NCI-H524 (cell line): ENCODE measurements around the gene C19orf44.
"Not testable (repeated sequence)": the region's sequence is repeated elsewhere in the genome, so short reads cannot be mapped to it uniquely, and the experiment has no call there.

Experiments
- DNase-seq, 2 experiments: peaks; one replicate each; lab custom pipeline; 2025; lab: John Stamatoyannopoulos, UW

The C19orf44 gene

DNA sequence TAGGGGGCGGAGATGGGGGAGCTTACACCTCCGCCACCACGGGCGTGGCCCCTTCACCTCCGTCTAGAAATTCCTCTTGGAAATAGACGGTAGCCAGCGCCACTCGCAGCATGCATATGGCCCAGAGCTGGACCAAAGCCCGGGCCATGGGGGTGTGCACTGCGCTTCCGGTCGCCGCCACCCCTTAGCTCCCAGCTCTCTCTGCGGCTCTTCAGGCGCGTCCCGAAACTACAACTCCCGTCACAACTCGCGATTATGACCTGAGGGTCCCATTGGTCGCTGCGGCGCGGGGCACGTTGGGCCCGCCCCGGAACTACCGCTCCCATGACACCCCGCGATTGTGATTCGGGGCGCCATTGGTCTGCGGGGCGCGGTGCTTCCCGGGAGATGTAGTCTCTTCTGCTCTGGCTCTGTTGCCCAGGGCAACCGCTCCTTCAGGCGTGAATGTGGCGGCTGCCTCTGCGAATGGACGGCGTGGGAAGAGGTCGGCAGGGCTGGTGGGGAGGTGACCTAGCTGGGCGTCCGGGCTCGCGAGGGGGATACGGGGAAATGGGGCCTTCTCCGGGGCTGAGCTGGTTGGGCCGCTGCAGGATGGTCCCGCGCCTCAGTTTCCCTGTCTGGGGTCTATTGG lies at the start of gene C19orf44, which contains the start of gene CALR3:
Gene C19orf44, plus strand, starts transcription at position 413 of the 631 bp plus-strand sequence. CDS start 4,399 bp downstream, outside the sequence.
Gene CALR3, minus strand, starts transcription at position 186 of the 631 bp plus-strand sequence. Its CDS starts 38 bp downstream, at position 148.
- DNase-seq: peak; percentile 99

DNA sequence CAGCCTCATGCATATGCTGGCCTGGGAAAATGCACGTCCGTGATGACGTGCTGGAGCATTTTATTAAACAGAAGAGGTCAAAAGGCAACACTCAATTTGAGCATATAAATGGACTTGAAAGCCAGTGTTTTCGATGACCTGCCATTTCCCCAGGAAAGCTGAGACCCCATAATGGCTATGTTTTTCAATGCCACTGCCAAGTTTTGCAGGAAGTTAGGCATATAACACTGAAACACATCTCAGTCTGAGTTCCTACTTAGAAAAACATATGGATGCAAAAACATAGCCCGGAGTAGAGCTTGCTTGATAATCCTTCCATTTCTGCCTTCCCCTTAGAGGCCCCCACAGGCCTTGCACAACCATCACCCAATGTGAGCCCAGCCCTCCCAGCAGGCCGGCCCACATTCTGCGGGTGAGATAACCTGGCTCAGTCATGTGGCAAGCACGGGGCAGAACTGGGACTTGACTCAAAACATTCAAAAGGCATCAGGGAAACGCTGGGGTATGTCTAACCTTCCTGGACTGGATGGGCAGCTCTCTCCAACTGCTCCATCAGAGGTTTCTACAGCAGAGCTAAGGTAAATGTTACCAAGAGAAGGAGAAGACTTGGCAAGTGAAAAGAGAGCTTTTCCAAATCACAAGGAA lies 49.3 kb upstream of the C19orf44 start:
- DNase-seq: no peak

DNA sequence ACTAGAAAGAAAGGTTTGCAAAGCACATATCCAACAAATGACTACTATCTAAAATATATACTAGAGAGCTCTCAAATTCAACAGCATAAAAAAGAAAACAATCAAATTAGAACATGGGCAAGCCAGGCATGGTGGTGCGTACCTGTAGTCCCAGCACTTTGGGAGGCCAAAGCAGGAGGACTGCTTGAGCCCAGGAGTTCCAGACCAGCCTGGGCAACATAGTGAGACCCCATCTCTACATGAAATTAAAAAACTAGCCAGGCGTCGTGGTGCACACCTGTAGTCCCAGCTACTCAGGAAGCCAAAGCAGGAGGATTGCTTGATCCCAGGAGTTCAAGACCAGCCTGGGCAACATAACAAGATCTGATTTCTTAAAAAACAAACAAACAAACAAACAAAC lies 47.3 kb upstream of the C19orf44 start:
- not testable (repeated sequence) for DNase-seq

DNA sequence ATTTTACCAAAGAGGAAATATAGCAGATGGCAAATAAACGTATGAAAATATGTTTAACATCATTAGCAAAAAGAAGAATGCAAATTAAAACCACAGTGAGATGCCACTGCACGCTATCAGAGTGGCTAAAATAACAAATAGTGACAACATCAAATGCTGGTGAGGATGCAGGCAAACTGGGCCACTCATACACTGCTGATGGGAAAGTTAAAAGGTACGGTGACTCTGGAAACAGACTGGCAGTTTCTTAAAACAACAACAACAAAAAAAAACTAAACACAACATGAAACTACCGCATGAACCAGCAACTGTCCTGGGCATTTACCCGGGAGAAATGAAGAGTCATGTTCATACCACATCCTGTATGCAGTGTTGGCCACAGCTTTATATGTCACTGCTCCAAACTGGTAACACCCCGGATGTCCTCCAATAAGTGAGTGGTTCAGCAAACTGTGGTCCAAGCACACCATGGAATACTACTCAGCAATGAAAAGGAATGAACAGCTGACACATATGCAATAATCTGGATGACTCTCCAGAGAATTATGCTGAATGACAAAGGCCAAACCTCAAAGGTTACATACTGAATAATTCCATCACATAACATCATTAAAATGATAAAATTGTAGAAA lies 46.7 kb upstream of the C19orf44 start:
- DNase-seq: no peak

DNA sequence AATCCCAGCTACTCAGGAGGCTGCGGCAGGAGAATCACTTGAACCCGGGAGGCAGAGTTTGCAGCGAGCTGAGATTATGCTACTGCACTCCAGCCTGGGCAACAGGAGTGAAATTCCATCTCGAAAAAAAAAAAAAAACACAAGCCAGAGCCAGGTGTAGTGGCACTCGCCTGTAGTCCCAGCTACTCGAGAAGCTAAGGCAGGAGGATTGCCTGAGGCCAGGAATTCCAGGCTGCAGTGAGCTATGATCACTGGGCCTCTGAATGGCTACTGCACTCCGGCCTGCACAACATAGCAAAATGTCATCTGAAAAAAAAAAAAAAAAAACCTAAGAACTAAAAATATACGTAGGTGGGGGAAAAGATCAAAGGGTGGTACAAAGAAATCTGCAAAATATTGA lies 43.9 kb upstream of the C19orf44 start:
- no peak for DNase-seq

DNA sequence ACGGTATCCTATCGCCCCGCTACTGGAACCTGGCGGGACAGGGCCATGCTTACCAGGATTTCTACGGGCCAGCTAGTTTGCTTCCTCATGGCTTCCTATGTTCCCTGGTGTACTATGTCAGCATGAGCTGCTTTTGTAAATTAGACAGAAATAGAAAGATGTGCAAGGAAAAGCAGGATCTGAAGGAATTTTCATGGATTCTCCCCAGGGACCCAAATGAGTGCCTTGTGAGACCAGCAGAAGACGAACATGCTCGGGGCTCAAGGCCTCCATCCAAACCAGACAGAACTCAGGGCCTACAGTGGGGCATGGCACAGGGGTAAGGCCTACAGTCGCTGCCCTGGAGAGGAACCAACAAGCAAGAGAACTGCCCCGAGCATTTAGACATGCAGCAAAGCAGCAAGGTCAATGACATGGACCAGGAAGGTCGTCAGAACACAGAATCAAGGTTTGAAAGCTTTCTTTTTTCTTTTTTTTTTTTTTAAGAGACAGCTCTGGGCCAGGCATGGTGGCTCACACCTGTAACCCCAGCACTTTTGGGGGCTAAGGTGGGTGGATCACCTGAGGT lies 41.8 kb upstream of the C19orf44 start:
- no peak for DNase-seq

DNA sequence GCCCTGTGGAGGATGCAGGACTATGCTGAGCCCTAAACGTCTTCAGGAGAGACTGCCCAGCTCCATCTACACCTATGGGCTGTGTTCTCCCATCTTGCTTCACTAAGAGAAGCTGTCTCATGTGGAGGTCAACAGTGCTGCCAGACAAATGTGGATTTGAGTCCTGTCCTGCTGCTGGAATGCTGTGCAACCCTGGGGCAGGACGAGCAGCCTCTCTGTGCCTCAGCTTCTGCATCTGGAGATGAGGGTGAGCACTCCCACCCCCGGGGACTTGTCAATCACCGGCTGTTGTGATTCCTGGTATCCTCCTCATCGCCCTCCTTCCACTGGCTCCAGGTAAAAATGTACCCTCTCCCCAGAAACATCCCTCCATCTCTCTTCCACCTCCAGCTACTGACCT lies 40.7 kb upstream of the C19orf44 start:
- DNase-seq: no peak

DNA sequence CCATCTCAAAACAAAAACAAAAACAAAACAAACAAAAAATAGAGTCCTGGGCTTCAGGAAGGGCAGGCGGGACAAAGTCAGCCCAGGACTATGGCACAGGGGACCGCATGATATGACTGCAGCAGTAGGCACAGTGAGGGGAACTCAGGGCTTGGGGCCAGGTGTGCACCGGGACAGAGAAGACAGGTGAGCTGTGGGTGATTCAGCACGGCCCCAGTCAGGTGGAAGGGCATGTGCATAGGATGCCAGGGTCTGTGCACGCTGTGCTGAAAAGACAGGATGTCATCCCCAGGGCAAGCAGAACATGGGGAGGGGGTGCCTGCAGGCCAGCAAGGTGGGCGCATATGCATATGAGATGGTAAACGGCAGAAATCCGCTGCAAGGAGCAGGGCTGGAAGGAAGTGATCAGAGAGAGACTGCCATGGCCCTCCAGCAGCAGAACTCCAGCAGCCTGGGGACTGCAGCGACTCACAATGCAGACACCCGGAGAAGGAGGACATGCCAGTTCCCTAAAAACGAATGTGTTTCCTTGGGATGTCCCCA lies 39.5 kb upstream of the C19orf44 start:
- no peak for DNase-seq

DNA sequence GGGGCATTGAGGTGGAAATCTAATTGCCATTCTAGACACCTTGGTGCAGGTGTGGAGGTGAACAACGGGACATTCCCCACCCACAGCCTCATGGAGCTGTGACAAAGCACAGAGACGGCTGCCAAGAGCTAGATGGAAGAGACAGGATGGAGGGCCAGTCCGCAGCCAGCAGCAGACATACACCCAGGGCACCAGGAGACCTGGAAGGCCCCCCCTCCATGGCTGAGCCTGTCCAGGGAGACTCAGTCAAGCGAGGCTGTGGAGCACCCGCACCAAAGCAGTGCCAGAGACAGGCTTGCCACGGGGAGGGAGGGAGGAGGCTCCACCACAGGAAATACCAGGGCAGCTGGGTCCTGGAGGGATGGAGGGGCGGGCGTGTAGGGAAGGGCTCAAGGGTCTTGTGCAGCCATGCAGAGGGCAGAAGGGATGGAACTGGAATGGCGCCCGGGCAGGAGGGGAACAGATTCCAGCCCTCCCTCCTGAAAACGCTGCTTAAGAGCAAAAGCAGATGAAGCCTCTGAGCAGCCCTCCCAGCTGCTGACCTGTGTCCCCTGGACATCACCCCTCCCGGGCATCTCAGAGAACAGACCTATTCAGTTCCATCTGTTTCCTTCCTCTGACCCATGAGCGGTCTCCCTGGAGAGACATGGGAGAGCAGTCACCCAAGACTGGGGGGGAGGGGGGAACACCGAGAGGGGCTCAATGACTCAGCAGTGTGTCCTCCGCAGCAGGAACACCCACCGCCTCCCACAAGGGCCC lies 38.8 kb upstream of the C19orf44 start:
- DNase-seq: peak; percentile 76 to 88

DNA sequence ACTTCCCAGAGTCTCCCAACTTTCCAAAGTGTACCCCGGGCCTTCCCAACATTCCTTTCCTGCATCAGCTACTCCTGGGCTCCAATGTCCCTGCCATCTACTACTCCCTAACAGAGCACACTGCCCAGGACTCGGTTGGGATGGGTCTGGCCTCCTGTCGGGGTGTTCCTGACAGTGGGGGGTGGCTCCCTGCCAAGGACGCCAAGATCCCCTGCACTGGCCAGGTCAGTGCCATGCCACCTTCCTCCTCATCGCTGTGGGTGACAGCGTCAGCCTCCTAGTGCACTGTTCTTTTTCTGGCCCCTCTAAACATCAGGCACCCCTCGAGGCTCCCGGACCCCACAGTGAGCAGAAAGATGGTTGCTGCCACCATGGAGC lies 38.3 kb upstream of the C19orf44 start:
- no peak for DNase-seq

DNA sequence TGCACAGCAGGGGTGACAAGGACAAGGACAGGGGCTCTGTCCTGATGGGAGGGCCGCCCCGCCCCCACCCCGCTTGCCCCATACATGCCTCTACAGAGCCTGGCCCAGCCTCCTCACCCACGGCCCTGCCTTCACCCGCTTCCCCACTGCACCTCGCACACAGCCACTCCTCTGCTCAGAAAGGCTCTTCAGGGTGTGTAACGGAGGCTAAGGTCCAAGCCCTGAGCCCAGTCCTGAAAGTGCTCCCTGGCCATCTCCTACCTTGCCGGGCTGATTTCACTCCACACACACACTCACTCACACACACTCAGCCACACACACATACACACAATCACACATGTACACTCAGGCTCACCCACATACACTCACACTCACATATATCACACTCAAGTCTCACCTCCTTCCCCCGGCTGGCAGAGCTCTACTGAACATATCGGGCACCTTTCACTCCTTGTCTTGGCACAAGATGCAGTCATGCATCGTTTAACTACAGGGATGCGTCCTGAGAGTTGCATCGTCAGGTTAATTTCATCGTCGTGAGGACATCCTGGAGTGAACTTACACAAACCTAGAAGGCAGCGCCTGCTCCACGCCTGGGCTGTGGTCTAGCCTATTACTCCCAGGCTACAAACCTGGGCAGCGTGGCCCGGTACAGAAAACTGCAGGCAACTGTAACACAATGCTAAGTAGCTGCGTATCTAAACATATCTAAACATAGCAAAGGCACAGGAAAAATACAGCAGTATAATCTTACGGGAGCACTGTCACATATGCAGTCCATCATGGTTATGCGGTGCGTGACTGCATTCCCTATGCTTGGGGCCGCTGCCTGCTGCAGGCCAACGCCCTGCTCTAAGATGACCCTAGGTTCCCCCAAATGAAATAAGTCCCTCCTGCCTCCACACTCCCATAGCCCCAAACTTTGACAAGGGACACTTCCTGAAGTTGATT lies 37.5 kb upstream of the C19orf44 start:
- no peak for DNase-seq

DNA sequence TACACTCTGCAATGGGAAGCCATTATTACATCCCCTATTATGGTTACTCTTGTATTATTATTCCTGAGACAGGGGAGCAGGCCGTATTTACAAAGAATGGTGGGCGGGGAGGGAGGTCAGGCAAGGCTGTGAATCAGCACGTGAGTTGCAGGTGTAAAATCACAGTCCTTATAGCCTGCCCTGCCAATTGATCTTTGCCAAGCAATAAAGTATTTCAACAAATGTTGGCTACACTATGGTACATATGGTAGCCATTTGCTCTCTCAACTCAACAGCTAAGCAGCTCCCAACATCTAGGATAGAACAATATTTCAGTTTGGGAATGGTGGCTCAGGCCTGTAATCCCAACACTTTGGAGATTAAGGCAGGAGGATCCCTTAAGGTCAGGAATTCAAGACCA lies 36.5 kb upstream of the C19orf44 start:
- no peak for DNase-seq

DNA sequence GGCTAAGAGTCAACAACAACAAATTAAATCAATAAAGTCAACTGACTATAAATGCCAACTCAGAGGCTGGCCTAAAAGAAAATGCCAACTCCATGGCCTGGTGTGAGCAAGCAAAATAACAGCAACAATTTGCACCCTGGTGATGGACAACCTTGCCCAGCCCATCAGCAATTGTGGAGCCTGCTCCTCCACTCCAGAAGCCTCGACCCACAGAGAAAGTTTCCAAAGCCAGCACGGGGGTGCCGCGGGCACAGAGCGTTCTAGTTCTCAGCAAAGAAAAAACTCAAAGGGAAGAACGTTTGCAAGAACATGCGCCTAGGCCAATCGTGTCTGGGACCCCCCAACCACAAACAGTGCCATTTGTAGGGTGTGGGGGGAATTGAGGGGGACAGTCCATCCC lies 35.7 kb upstream of the C19orf44 start:
- DNase-seq: no peak

DNA sequence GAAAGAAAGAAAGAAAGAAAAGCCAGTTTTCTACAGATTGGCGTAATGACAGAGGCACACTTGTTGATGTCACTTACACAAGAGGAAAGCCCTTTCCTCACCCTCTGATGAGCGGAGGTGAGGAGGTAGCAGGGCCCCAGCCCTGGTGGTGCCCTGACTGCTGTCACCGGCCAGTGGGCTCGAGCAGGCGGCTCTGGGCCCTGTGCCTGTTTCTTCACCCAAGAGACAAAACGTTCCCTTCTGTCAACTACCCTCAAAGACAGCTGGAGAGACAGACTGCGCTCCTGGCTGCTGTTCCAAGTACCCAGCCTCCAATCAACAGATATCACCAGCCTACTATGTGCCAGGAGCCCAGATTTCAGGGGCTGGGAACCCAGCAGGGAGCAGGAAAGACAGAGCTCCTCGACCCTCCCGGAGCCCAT lies 34.6 kb upstream of the C19orf44 start:
- DNase-seq: peak; percentile 37 to 53

DNA sequence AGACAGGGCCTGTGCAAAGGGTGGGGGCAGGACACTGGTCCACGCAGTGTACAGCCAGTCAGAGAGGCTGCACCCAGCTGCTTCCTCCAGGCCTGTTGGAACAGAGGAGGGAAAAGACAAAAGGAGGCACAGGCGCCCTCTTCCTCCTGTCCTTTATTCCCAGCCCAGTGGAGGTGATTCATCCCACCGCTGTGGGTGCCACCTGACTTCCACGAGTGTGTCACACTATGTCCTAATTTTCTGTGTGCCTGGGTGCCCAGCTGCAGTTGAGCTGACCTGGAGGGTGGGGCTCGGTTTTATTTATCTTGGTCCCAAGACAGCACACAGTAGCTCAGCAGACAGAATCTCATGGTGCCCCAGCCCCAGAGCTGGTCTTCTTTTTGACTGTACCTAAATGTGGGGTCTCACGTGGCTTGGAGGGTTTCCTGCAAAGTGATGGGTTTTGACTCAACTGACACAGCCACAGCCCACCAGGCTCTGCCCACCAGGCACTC lies 33.4 kb upstream of the C19orf44 start:
- no peak for DNase-seq

DNA sequence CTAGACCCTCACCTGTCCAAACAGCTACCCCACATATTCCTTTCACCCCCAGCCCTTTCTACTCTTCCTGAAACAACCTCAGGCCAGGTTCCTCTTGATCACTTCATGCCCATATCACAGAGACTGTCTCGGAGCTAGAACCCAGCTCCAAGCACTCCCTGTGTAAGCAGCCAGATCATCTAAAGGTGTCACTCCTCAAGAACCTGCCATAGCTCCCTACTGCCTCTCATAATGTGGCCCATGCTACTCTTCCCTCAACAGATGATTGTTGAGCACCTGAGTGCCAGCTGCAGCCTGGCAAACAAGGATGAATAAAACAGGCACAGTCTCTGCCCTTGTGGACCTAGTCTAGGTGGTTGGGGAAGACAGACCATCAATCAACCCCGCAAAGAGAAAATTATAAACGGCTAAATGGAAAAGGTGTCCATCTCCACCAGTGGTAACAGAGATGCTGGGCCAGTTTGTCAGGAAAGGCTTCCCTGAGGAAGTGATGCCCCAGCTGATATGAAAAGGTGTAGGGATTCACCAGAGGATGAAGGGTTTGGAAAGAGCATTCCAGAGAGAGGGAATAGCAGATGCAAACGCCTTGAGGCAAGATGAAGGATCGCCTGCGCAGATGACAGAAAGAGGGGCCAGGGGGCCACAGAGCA lies 32.7 kb upstream of the C19orf44 start:
- DNase-seq: no peak

DNA sequence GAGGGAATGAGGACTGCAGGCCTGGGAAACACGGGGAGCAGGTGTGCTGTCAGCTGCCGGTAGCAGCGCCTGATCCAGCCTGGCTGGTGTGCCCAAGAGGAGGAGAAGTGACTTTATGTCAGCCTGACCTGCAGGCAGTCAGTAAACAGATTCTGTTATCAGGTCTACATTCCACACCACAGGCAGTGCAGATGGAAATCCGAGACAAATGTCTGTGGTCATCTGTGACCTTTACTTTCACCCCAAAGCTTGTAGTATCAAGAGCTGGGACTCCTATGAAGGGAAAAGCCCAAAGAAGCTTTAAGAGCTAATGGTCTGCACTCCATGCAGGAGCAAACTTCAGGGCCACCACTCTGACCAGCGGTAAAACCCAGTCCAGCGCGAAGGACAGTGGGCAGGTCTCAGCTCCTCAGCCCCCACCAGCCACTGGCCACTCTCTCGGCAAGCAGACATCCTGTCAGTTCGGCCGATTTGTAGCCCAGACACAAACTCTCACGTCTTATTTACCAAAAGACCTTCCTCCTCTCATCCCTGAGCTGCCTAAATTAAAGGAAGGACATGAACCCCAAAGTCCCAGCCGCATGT lies 32.1 kb upstream of the C19orf44 start:
- DNase-seq: no peak

DNA sequence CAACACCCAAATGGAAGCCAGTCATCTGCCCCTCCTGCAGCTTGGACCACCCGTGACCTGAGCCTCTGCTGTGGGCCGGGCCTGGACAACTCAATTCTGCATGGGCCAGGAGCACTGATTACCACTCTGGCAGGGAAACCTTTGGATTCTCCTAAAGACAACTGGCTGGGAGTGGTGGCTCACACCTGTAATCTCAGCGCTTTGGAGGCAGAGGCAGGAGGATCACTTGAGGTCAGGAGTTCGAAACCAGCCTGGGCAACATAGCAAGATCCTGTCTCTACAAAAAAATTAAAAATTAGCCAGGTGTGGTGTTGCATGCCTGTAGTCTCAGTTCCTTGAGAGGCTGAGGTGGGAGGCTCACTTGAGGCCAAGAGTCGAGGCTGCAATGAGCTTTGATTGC lies 31.0 kb upstream of the C19orf44 start:
- DNase-seq: no peak

DNA sequence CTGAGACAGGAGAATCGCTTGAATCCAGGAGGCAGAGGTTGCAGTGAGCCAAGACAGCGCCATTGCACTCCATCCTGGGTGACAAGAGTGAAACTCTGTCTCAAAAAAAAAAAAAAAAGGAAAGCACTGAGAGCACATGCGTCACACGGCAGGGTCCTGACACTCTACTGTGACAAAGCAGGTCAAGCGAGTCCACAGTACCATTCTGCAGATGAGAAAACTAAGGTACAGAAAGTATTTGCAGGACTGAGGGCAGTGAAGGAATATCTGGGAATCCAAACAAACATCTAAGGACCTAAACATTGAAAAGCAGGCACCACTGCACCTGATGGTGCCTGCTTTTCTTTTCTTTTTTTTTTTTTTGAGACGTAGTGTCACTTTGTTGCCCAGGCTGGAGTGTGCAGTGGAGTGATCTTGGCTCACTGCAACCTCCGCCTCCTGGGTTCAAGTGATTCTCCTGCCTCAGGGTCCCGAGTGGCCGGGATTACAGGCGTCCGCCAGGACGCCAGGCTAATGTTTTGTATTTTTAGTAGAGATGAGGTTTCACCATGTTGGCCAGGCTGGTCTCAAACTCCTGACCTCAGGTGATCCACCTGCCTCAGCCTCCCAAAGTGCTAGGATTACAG lies 29.3 kb upstream of the C19orf44 start:
- not testable (repeated sequence) for DNase-seq
